ENCODE measurements around the gene RPL31. TPM values are rescaled to one million over a fixed set of nuclear protein-coding genes. Genes with fewer than 3 reads are reported as not detected.
A peak's percentile ranks its signal among the peaks of the same experiment; 100 is the strongest.

Gene RPL31
- total and polyA plus RNA-seq, 9 of the 15 experiments (the other 6 are each of a cell fraction or from before 2014, with no cell fraction given): 1,176 to 6,037 (median 2,997) TPM

- H4K20me1 ChIP-seq (replicated peaks; ENCODE audit: control insufficient read depth, insufficient read depth, low read length): no peaks in the 10 kb centered on the region
- in situ Hi-C loops (cut with MboI): no loop called here
- intact Hi-C loops (cut with micrococcal nuclease): no loop called here
- H3K4me3 ChIP-seq: no peak overlapping the region
- no peak overlapping the region for H3K4me2 ChIP-seq (ENCODE audit: insufficient read depth, low read length)
- TF ChIP-seq BDP1 (IDR thresholded peaks at IDR 0.05; ENCODE audit: insufficient read depth, insufficient read length) (no peak), PHB2 (IDR thresholded peaks at IDR 0.05; ENCODE audit: low read depth) (no peak), ATF1 (CRISPR knock-in tag; IDR thresholded peaks at IDR 0.05) (no peak), ATF1 (tag; IDR thresholded peaks at IDR 0.05) (no peak)
- FAIRE-seq: no peak
- H2AFZ ChIP-seq (ENCODE audit: low read depth, low read length): no peak overlapping the region
- DNase-seq (ENCODE audit: extremely low read depth in 1 of 4, low spot score in 3 of 4): no peak
- no peaks in the 10 kb centered on the region for H3K36me3 ChIP-seq (ENCODE audit: control insufficient read depth, insufficient read depth, low read length)
- no peaks in the 10 kb centered on the region for H3K79me2 ChIP-seq (ENCODE audit: control insufficient read depth, insufficient read depth, low read length)
- ChIA-PET POLR2A (interaction anchor here (0.6 kb wide), 1 partner anchor 292 kb away, joined by 3 read pairs; no protein-coding TSS in a partner anchor), CTCF (ENCODE audit: low intra/inter-chr PET ratio) (no interaction called here)
- no peaks in the 10 kb centered on the region for H3K9me3 ChIP-seq (replicated peaks; ENCODE audit: control insufficient read depth, insufficient read depth, low read depth, low read length)
- BruUV-seq (replicated peaks): no TSS peak
- no peak overlapping the region for H3K9ac ChIP-seq (ENCODE audit: insufficient read depth in 1 of 2, low read depth in 2 of 2, low read length in 2 of 2)
- WGBS (ENCODE audit: insufficient coverage, low coverage, missing lambda C conversion rate): 11% methylated on average over 11 of the region's 11 CpGs
- no peak for ATAC-seq
- H3K27ac ChIP-seq (ENCODE audit: extremely low read depth, low read depth, low read length): no peak overlapping the region
- no peaks in the 10 kb centered on the region for H3K9me1 ChIP-seq (ENCODE audit: control insufficient read depth, insufficient read depth, low read length)
- H3K27me3 ChIP-seq (ENCODE audit: control insufficient read depth in 2 of 2, insufficient read depth in 2 of 2, low read length in 2 of 2): peaks cover 38 to 67% of the 10 kb centered on the region in 2 experiments
- H3K4me1 ChIP-seq (replicated peaks in 1 of 2; ENCODE audit: control insufficient read depth in 2 of 2, insufficient read depth in 2 of 2, low read length in 2 of 2): peaks cover 0 to 3% of the 10 kb centered on the region in 2 experiments; a peak in 1 of 5 replicates
These were observed 37.4 kb upstream of the RPL31 start for GRCh38 chr2:100964681-100965169.

- Histone ChIP-seq H3K4me3 (no peak overlapping the region), H3K9me1 (ENCODE audit: control insufficient read depth, insufficient read depth, low read length) (no peaks in the 10 kb centered on the region), H3K79me2 (ENCODE audit: control insufficient read depth, insufficient read depth, low read length) (no peaks in the 10 kb centered on the region), H3K9ac (ENCODE audit: insufficient read depth in 1 of 2, low read depth in 2 of 2, low read length in 2 of 2) (no peak overlapping the region), H3K27me3 (ENCODE audit: control insufficient read depth in 2 of 2, insufficient read depth in 2 of 2, low read length in 2 of 2) (peaks cover 41 to 67% of the 10 kb centered on the region in 2 experiments), H3K4me1 (replicated peaks in 1 of 2; ENCODE audit: control insufficient read depth in 2 of 2, insufficient read depth in 2 of 2, low read length in 2 of 2) (peaks cover 0 to 3% of the 10 kb centered on the region in 2 experiments; a peak in 1 of 5 replicates), H3K9me3 (replicated peaks; ENCODE audit: control insufficient read depth, insufficient read depth, low read depth, low read length) (no peaks in the 10 kb centered on the region), H3K4me2 (ENCODE audit: insufficient read depth, low read length) (no peak overlapping the region), H2AFZ (ENCODE audit: low read depth, low read length) (no peak overlapping the region), H4K20me1 (replicated peaks; ENCODE audit: control insufficient read depth, insufficient read depth, low read length) (no peaks in the 10 kb centered on the region), H3K36me3 (ENCODE audit: control insufficient read depth, insufficient read depth, low read length) (no peaks in the 10 kb centered on the region), H3K27ac (ENCODE audit: extremely low read depth, low read depth, low read length) (no peak overlapping the region)
- no peak for DNase-seq (ENCODE audit: extremely low read depth in 1 of 4, low spot score in 3 of 4)
- 0 out of 3 replicates have a peak, but pooled peaks have one; percentile 44 for ATAC-seq
- POLR2A ChIA-PET: no interaction called here
- CTCF ChIA-PET (ENCODE audit: low intra/inter-chr PET ratio): no interaction called here
- no peak for FAIRE-seq
- 11% methylated on average over 4 of the region's 5 CpGs for WGBS (ENCODE audit: insufficient coverage, low coverage, missing lambda C conversion rate)
- no TSS peak for BruUV-seq (replicated peaks)
- intact Hi-C loops (cut with micrococcal nuclease): no loop called here
- in situ Hi-C loops (cut with MboI): no loop called here
- TF ChIP-seq ZNF740 (CRISPR knock-in tag; IDR thresholded peaks at IDR 0.05): no peak
- no peak for TF ChIP-seq ZNF740 (tag; IDR thresholded peaks at IDR 0.05)
- no peak for TF ChIP-seq SETDB1 (IDR thresholded peaks at IDR 0.05; ENCODE audit: low read length)
- TF ChIP-seq ZSCAN32 (CRISPR knock-in tag; IDR thresholded peaks at IDR 0.05): no peak
- no peak for TF ChIP-seq ETS2 (tag; IDR thresholded peaks at IDR 0.05; ENCODE audit: borderline replicate concordance, poor library complexity, severe bottlenecking)
- no peak for TF ChIP-seq CBX5 (IDR thresholded peaks at IDR 0.05; ENCODE audit: borderline replicate concordance, low read depth)
- no peak for TF ChIP-seq CEBPG (CRISPR knock-in tag; IDR thresholded peaks at IDR 0.05)
- TF ChIP-seq CEBPG (tag; conservative IDR thresholded peaks at IDR 0.05 in 1 of 2, IDR thresholded peaks at IDR 0.05 in 1 of 2): no peak
- TF ChIP-seq ZNF197 (CRISPR knock-in tag; IDR thresholded peaks at IDR 0.05; ENCODE audit: low read depth): no peak
- no peak for TF ChIP-seq ZNF140 (CRISPR knock-in tag; IDR thresholded peaks at IDR 0.05)
- no peak for TF ChIP-seq EHMT2 (IDR thresholded peaks at IDR 0.05)
- TF ChIP-seq CBX3 (IDR thresholded peaks at IDR 0.05; ENCODE audit: borderline replicate concordance in 1 of 2, low read length in 2 of 2): no peak
- no peak for TF ChIP-seq ZNF780A (CRISPR knock-in tag; IDR thresholded peaks at IDR 0.05)
- TF ChIP-seq LARP7 (IDR thresholded peaks at IDR 0.05): no peak
- no peak for TF ChIP-seq PYGO2 (tag; IDR thresholded peaks at IDR 0.05)
- TF ChIP-seq ZNF184 (CRISPR knock-in tag; IDR thresholded peaks at IDR 0.05): no peak
These were observed 36.5 kb upstream of the RPL31 start for GRCh38 chr2:100965596-100965995.
